GM18505 (cell line): ENCODE results near the gene SLC7A7.

Experiments used
- ATAC-seq: cut with Tn5 transposase; IDR thresholded peaks from one replicate; pipeline ENCODE4 v1.9.1; 2021; ENCODE audit not compliant: unreplicated experiment
- POLR2A ChIP-seq: IDR thresholded peaks from 4 replicates; pipeline ENCODE4 v1.6.1; 2011; ENCODE audit warnings: borderline replicate concordance; ENCODE audit not compliant: insufficient read depth, insufficient read length; ENCODE audit errors: extremely low read depth

The SLC7A7 gene

GRCh38 chr14:22847661-22848341 is 32.6 kb upstream of the SLC7A7 start:
- no peak for ATAC-seq
- TF ChIP-seq POLR2A, result no peak

GRCh38 chr14:22846811-22847307 is 31.6 kb upstream of the SLC7A7 start:
- TF ChIP-seq POLR2A, result no peak
- ATAC-seq, result no peak

GRCh38 chr14:22845821-22846625 is 30.8 kb upstream of the SLC7A7 start:
- no peak for ATAC-seq
- no peak for TF ChIP-seq POLR2A

GRCh38 chr14:22845103-22845394 is 29.8 kb upstream of the SLC7A7 start:
- no peak for ATAC-seq
- no peak for TF ChIP-seq POLR2A

GRCh38 chr14:22844221-22845102 is 29.2 kb upstream of the SLC7A7 start:
- TF ChIP-seq POLR2A, result no peak
- ATAC-seq, result no peak

GRCh38 chr14:22843123-22843925 is 28.1 kb upstream of the SLC7A7 start:
- no peak for TF ChIP-seq POLR2A
- ATAC-seq, result no peak

GRCh38 chr14:22842211-22843122 is 27.2 kb upstream of the SLC7A7 start:
- ATAC-seq, result no peak
- TF ChIP-seq POLR2A, result no peak

- ATAC-seq, result no peak
- TF ChIP-seq POLR2A, result no peak
These were observed 26.5 kb upstream of the SLC7A7 start for GRCh38 chr14:22841769-22842168.

GRCh38 chr14:22841311-22841710 is 26.1 kb upstream of the SLC7A7 start:
- no peak for ATAC-seq
- no peak for TF ChIP-seq POLR2A

- no peak for TF ChIP-seq POLR2A
- ATAC-seq, result no peak
These were observed 24.0 kb upstream of the SLC7A7 start for GRCh38 chr14:22839159-22839779.

GRCh38 chr14:22838631-22839041 is 23.4 kb upstream of the SLC7A7 start:
- no peak for TF ChIP-seq POLR2A
- ATAC-seq, result no peak
